ENCODE results near the gene PLIN5. TPM values are rescaled to one million over a fixed set of nuclear protein-coding genes. Genes with fewer than 3 reads are reported as not detected.

PLIN5 gene
- total and polyA plus RNA-seq, 2 of the 8 experiments (the other 6 are each of a cell fraction or from before 2014, with no cell fraction given), result 2.0 to 2.5 TPM

DNA sequence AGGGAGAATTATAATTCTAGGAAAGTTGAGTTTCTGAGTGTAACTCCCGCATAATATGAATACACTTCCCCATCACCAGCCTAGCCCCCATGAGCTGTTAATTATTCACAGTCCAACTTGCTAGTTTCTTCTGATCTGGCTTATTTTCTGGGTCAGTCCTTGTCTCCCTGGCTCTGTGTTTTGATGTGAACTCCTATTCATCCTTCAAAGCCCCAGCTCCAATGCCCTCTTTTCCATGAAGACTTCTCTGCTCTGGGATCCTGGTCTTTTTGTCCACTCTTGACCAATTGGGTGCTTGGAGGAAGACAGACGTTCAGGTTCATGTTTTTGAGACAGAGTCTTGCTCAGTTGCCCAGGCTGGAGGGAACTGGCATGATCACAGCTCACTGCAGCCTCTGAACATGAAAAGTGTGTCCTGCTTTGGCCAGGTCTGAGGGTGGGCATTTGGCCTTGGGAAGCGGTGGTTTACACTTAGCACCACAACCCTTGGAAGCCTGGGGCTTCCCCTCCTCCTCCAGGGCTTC lies 4.2 kb upstream of the PLIN5 start:
- Histone ChIP-seq H3K23ac (ENCODE audit: insufficient read length) (no peak overlapping the region), H3K14ac (ENCODE audit: insufficient read length) (no peak overlapping the region), H3K4me2 (ENCODE audit: insufficient read depth in 1 of 2, low read depth in 2 of 2, low read length in 2 of 2) (no peak overlapping the region), H3K9me3 (ENCODE audit: insufficient read depth in 2 of 2, low read depth in 1 of 2, low read length in 1 of 2) (no peaks in the 10 kb centered on the region; a peak in 1 of 4 replicates), H2AK5ac (ENCODE audit: low read depth, low read length) (no peak overlapping the region), H3K36me3 (ENCODE audit: control insufficient read depth in 2 of 4, insufficient read depth in 4 of 4, low read length in 3 of 4) (peaks cover 0 to 9% (median 0%) of the 10 kb centered on the region in 4 experiments; a peak in 1 of 8 replicates), H3K56ac (replicated peaks; ENCODE audit: insufficient read length, low read depth, low read length) (no peak overlapping the region), H3K18ac (ENCODE audit: extremely low read depth, low read length) (no peak overlapping the region), H3K27ac (ENCODE audit: low read depth, low read length) (no peak overlapping the region), H4K91ac (replicated peaks; ENCODE audit: insufficient read length, low read length) (peak overlapping the region; percentile 30), H2BK5ac (ENCODE audit: low read depth, low read length) (no peak overlapping the region), H2BK20ac (ENCODE audit: low read length) (no peak overlapping the region), H4K20me1 (replicated peaks in 1 of 2; ENCODE audit: control insufficient read depth in 1 of 2, insufficient read depth in 2 of 2, low read length in 2 of 2) (no peaks in the 10 kb centered on the region), H3K9ac (replicated peaks in 1 of 4; ENCODE audit: extremely low read depth in 1 of 4, low read depth in 3 of 4, low read length in 3 of 4) (no peak overlapping the region), H3K23me2 (ENCODE audit: low read depth, low read length) (peaks cover 4% of the 10 kb centered on the region; the same call in 1 of the 2 replicates), H3K79me2 (ENCODE audit: control insufficient read depth in 1 of 2, insufficient read depth in 2 of 2, low read length in 2 of 2) (no peaks in the 10 kb centered on the region), H3K4ac (replicated peaks; ENCODE audit: insufficient read length, low read depth, low read length) (peak overlapping the region; percentile 35), H2BK120ac (replicated peaks; ENCODE audit: low read depth, low read length) (no peak overlapping the region), H2BK15ac (ENCODE audit: low read length) (no peak overlapping the region), H3K27me3 (replicated peaks in 1 of 4; ENCODE audit: control insufficient read depth in 3 of 4, extremely low read depth in 1 of 4, insufficient read depth in 3 of 4, low read length in 3 of 4) (peaks cover 0 to 14% (median 7%) of the 10 kb centered on the region in 4 experiments; a peak in 4 of 7 replicates), H4K8ac (ENCODE audit: extremely low read depth, insufficient read depth, low read length) (no peak overlapping the region), H3K4me1 (replicated peaks in 1 of 4; ENCODE audit: control insufficient read depth in 3 of 4, insufficient read depth in 4 of 4, low read length in 3 of 4) (peaks cover 0 to 13% (median 5%) of the 10 kb centered on the region in 4 experiments; a peak in 5 of 7 replicates), H3K4me3 (ENCODE audit: extremely low read depth in 1 of 4, insufficient read depth in 2 of 4, low read depth in 3 of 4, low read length in 4 of 4) (no peak overlapping the region), H2AFZ (ENCODE audit: low read length) (no peak overlapping the region), H3K79me1 (ENCODE audit: low read depth, low read length) (no peaks in the 10 kb centered on the region), H4K5ac (ENCODE audit: insufficient read length, low read depth, low read length) (no peak overlapping the region), H2BK12ac (ENCODE audit: low read depth, low read length) (peak overlapping the region; percentile 33; the same call in 1 of the 2 replicates)
- POLR2A ChIA-PET (ENCODE audit: partially characterized antibody), result interaction anchor here (0.6 to 1.8 kb wide), 5 partner anchors 8 to 37 kb away, joined by 3 to 5 read pairs (median 3); partner anchors contain the start of gene PLIN4
- DNase-seq (ENCODE audit: low read depth in 1 of 2, low spot score in 2 of 2), result no peak
- 84% methylated on average over 3 of the region's 3 CpGs; no CpG with 5 or more reads in 1 of the 2 experiments for WGBS, 2 experiments (ENCODE audit: extremely low coverage in 1 of 2, insufficient coverage in 1 of 2, insufficient read length in 1 of 2, insufficient replicate concordance in 2 of 2, low coverage in 1 of 2, low lambda C conversion rate in 2 of 2, missing lambda C conversion rate in 1 of 2)
- no peak for FAIRE-seq
- CTCF ChIA-PET (ENCODE audit: partially characterized antibody), result interaction anchor here (0.9 to 11.6 kb wide), 15 partner anchors 8 to 138 kb away, joined by 3 to 174 read pairs (median 4); no protein-coding TSS in a partner anchor
- TF ChIP-seq TEAD4 (IDR thresholded peaks at IDR 0.05; ENCODE audit: low read depth, low read length) (no peak), RXRA (IDR thresholded peaks at IDR 0.05; ENCODE audit: insufficient read depth, low read depth, low read length) (no peak), CREB1 (IDR thresholded peaks at IDR 0.05) (no peak), GABPA (IDR thresholded peaks at IDR 0.05; ENCODE audit: borderline replicate concordance, insufficient read depth, low read length) (no peak), CBX5 (IDR thresholded peaks at IDR 0.05; ENCODE audit: low read depth, low read length) (no peak), PHF8 (conservative IDR thresholded peaks at IDR 0.05; ENCODE audit: low read depth, low read length) (no peak), SIN3A (conservative IDR thresholded peaks at IDR 0.05 in 1 of 2, IDR thresholded peaks at IDR 0.05 in 1 of 2; ENCODE audit: low read depth in 1 of 2, low read length in 2 of 2) (no peak), SP4 (IDR thresholded peaks at IDR 0.05; ENCODE audit: low read length) (no peak), NRF1 (IDR thresholded peaks at IDR 0.05; ENCODE audit: low read depth, low read length) (no peak), NANOG (IDR thresholded peaks at IDR 0.05; ENCODE audit: insufficient read depth, low read depth, low read length, poor library complexity, severe bottlenecking) (no peak)
- TF ChIP-seq, protein P1, sequence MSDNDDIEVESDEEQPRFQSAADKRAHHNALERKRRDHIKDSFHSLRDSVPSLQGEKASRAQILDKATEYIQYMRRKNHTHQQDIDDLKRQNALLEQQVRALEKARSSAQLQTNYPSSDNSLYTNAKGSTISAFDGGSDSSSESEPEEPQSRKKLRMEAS (IDR thresholded peaks at IDR 0.05), result no peak
- TF ChIP-seq, protein P2, sequence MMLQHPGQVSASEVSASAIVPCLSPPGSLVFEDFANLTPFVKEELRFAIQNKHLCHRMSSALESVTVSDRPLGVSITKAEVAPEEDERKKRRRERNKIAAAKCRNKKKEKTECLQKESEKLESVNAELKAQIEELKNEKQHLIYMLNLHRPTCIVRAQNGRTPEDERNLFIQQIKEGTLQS (IDR thresholded peaks at IDR 0.05; ENCODE audit: insufficient read depth, low read depth, low read length), result no peak
